Renal pelvis (tissue), 4 donors: ENCODE results near the gene PXK. TPM values are rescaled to one million over a fixed set of nuclear protein-coding genes. Genes with fewer than 3 reads are reported as not detected.

Source experiments
- DNase-seq: peaks from one replicate; pipeline ENCODE4 v3.0.0-alpha.2; 2013
- polyA plus RNA-seq, 3 donors: library from polyadenylated mRNA; unstranded; fragments of 120-200 nt; gene quantifications; one replicate each; pipeline ENCODE4 v1.2.1, GENCODE V29; 2013; ENCODE audit not compliant: insufficient read length in 3 of 3

The PXK gene
- polyA plus RNA-seq, 3 donors, result 21.8 to 37.2 (median 32.9) TPM

- no peak for DNase-seq
Observed at GRCh38 chr3:58462829-58463180, 130.1 kb downstream of the PXK start.

GRCh38 chr3:58463181-58463941 lies 130.7 kb downstream of the PXK start:
- DNase-seq, result no peak

GRCh38 chr3:58463942-58464271 lies 131.2 kb downstream of the PXK start:
- DNase-seq, result no peak

GRCh38 chr3:58464866-58465265 lies 132.2 kb downstream of the PXK start:
- no peak for DNase-seq

- DNase-seq, result no peak
Observed at GRCh38 chr3:58466899-58467563, 134.3 kb downstream of the PXK start.

GRCh38 chr3:58469096-58469495 lies 136.4 kb downstream of the PXK start:
- no peak for DNase-seq

GRCh38 chr3:58470363-58471024 lies 137.8 kb downstream of the PXK start:
- no peak for DNase-seq

GRCh38 chr3:58471025-58471887 lies 138.6 kb downstream of the PXK start:
- peak; percentile 64 for DNase-seq

GRCh38 chr3:58473275-58473674 lies 140.6 kb downstream of the PXK start:
- no peak for DNase-seq

- no peak for DNase-seq
Observed at GRCh38 chr3:58474348-58474911, 141.7 kb downstream of the PXK start.

- DNase-seq, result no peak
Observed at GRCh38 chr3:58474967-58475578, 142.4 kb downstream of the PXK start.

Other genes with a start within 250 kb of the PXK start
- 10 to 100 TPM in 1 of 3 donors, 1 to 10 TPM in 2; 2.7 to 10.4 (median 5.8) TPM for gene DNASE1L3, start 121.9 kb upstream of the PXK start, polyA plus RNA-seq
- gene ABHD6, start 95.1 kb upstream of the PXK start, polyA plus RNA-seq, result 10 to 100 TPM; 11.7 to 13.2 (median 12.7) TPM
- 10 to 100 TPM; 17.0 to 23.4 (median 21.2) TPM for gene RPP14, start 26.6 kb upstream of the PXK start, polyA plus RNA-seq
- 10 to 100 TPM; 11.7 to 12.4 (median 12.2) TPM for gene HTD2, start 26.4 kb upstream of the PXK start, polyA plus RNA-seq
- gene PDHB, start 100.9 kb downstream of the PXK start, polyA plus RNA-seq, result 100 to 1,000 TPM; 102 to 124 (median 104) TPM
- 10 to 100 TPM; 29.7 to 37.6 (median 35.1) TPM for gene KCTD6, start 159.2 kb downstream of the PXK start, polyA plus RNA-seq
- 10 to 100 TPM; 37.2 to 42.3 (median 37.3) TPM for gene ACOX2, start 204.3 kb downstream of the PXK start, polyA plus RNA-seq
- 1 to 10 TPM; 3.5 to 4.4 (median 3.9) TPM for gene FAM107A, start 244.5 kb downstream of the PXK start, polyA plus RNA-seq